Progenitor cell of endocrine pancreas (in vitro differentiated cells): Measurements from ENCODE around the gene TADA3. TPM values are rescaled to one million over a fixed set of nuclear protein-coding genes. Genes with fewer than 3 reads are reported as not detected.

Experiments used
- DNase-seq: peaks from one replicate; pipeline ENCODE4 v3.0.0; 2021; ENCODE audit warnings: low spot score; ENCODE audit not compliant: unreplicated experiment
- H3K27ac Mint-ChIP-seq: 2 replicates; pipeline ENCODE4 v1.8.0; 2021; ENCODE audit warnings: mild to moderate bottlenecking, moderate library complexity, mixed read lengths
- H3K27me3 Mint-ChIP-seq: 2 replicates; pipeline ENCODE4 v1.8.0; 2021; ENCODE audit warnings: mixed read lengths
- H3K36me3 Mint-ChIP-seq: 2 replicates; pipeline ENCODE4 v1.8.0; 2022; ENCODE audit warnings: mixed read lengths; ENCODE audit not compliant: insufficient read depth
- H3K4me1 Mint-ChIP-seq: 2 replicates; pipeline ENCODE4 v1.8.0; 2021; ENCODE audit warnings: low read depth, mixed read lengths
- H3K4me3 Mint-ChIP-seq: 2 replicates; pipeline ENCODE4 v1.8.0; 2021; ENCODE audit warnings: low read depth, mild to moderate bottlenecking, moderate library complexity, mixed read lengths
- H3K9me3 Mint-ChIP-seq: 2 replicates; pipeline ENCODE4 v1.8.0; 2021; ENCODE audit warnings: low read depth, mixed read lengths
- total RNA-seq: library from RNA; stranded (reverse); gene quantifications from 2 replicates; pipeline ENCODE4 v1.2.1, GENCODE V29; 2021
- TF ChIP-seq, protein P1 (sequence below): fragments of 200-600 bp; sonication (generic); IDR thresholded peaks from one replicate; pipeline ENCODE4 v1.5.0; 2021; ENCODE audit warnings: antibody characterized with exemption, mild to moderate bottlenecking; ENCODE audit not compliant: unreplicated experiment

TADA3 gene
- total RNA-seq, 1 donor from 2014 or later: 70.8 TPM

DNA sequence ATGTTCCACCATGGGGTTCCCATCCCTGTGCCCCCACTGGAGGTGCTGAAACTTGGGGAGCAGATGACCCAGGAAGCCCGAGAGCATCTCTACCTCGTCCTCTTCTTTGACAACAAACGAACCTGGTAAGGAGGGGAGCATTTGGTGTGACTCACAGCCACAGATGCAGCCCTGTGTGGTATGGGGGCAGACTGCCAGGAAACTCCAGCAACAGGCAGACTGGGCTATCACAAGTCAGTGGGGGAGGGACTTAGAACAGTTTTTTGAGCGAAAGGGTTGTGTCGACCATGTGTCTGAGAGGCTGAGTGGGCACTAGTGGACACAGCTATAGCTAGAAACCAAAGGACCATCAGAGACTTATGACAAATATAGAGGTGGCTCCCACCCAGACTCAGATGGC is 45.9 kb downstream of the TADA3 start:
- no peak for DNase-seq
- peaks cover 15% of the 10 kb centered on the region for H3K4me1 Mint-ChIP-seq
- H3K27me3 Mint-ChIP-seq: no peaks in the 10 kb centered on the region
- H3K4me3 Mint-ChIP-seq: no peak overlapping the region
- no peak overlapping the region for H3K27ac Mint-ChIP-seq
- no peaks in the 10 kb centered on the region for H3K9me3 Mint-ChIP-seq
- TF ChIP-seq, protein P1, sequence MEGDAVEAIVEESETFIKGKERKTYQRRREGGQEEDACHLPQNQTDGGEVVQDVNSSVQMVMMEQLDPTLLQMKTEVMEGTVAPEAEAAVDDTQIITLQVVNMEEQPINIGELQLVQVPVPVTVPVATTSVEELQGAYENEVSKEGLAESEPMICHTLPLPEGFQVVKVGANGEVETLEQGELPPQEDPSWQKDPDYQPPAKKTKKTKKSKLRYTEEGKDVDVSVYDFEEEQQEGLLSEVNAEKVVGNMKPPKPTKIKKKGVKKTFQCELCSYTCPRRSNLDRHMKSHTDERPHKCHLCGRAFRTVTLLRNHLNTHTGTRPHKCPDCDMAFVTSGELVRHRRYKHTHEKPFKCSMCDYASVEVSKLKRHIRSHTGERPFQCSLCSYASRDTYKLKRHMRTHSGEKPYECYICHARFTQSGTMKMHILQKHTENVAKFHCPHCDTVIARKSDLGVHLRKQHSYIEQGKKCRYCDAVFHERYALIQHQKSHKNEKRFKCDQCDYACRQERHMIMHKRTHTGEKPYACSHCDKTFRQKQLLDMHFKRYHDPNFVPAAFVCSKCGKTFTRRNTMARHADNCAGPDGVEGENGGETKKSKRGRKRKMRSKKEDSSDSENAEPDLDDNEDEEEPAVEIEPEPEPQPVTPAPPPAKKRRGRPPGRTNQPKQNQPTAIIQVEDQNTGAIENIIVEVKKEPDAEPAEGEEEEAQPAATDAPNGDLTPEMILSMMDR: no peak
- peaks cover 11% of the 10 kb centered on the region for H3K36me3 Mint-ChIP-seq

DNA sequence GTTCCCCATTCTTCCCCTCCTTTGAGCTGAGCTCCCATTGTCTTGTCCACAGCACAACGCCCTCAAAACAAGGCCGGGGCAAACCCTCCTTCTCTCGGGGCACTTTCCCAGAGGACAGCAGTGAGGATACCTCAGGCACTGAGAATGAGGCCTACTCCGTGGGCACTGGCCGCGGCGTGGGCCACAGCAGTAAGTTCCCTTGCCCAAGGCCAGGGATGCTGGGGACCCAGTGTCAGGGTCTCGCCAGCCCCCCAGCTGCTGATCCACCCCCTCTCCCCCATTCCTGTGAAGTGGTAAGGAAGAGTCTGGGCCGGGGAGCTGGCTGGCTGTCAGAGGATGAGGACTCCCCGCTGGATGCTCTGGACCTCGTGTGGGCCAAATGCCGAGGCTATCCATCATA is 46.8 kb downstream of the TADA3 start:
- DNase-seq: no peak
- no peak overlapping the region for H3K4me3 Mint-ChIP-seq
- H3K27me3 Mint-ChIP-seq: no peaks in the 10 kb centered on the region
- H3K9me3 Mint-ChIP-seq: no peaks in the 10 kb centered on the region
- peaks cover 12% of the 10 kb centered on the region for H3K36me3 Mint-ChIP-seq
- TF ChIP-seq, protein P1: no peak
- H3K4me1 Mint-ChIP-seq: peaks cover 12% of the 10 kb centered on the region
- H3K27ac Mint-ChIP-seq: no peak overlapping the region

DNA sequence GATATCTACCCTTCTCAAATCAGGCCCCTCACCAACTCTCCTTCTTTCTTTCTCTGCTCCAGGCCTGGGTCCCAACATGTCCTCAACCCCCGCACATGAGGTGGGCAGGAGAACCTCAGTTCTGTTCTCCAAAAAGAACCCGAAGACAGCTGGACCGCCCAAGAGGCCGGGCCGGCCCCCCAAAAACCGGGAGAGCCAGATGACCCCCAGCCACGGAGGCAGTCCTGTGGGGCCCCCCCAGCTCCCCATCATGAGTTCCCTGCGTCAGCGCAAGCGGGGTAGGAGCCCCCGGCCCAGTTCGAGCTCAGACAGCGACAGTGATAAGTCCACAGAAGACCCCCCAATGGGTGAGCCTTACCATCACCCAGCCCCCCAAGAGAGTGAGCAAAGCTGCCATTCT is 48.1 kb downstream of the TADA3 start:
- Mint-ChIP-seq H3K4me3 (no peak overlapping the region), H3K4me1 (peaks cover 2% of the 10 kb centered on the region), H3K27ac (no peak overlapping the region), H3K36me3 (peaks cover 16% of the 10 kb centered on the region), H3K27me3 (no peaks in the 10 kb centered on the region), H3K9me3 (no peaks in the 10 kb centered on the region)
- TF ChIP-seq, protein P1: no peak
- no peak for DNase-seq

DNA sequence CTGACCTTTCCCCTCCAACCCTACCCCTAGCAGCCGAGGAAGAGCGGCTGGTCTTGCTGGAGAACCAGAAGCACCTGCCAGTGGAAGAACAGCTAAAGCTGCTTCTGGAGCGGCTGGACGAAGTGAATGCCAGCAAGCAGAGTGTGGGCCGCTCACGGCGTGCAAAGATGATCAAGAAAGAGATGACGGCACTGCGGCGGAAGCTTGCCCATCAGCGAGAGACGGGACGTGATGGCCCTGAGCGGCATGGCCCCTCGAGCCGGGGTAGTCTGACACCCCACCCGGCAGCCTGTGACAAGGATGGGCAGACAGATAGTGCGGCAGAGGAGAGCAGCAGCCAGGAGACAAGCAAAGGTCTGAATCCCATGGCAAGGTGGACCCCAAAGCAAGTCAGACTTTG is 48.7 kb downstream of the TADA3 start:
- Mint-ChIP-seq H3K4me3 (no peak overlapping the region), H3K27ac (no peak overlapping the region), H3K9me3 (no peaks in the 10 kb centered on the region), H3K27me3 (no peaks in the 10 kb centered on the region), H3K4me1 (no peaks in the 10 kb centered on the region), H3K36me3 (peaks cover 17% of the 10 kb centered on the region)
- TF ChIP-seq, protein P1: no peak
- no peak for DNase-seq

DNA sequence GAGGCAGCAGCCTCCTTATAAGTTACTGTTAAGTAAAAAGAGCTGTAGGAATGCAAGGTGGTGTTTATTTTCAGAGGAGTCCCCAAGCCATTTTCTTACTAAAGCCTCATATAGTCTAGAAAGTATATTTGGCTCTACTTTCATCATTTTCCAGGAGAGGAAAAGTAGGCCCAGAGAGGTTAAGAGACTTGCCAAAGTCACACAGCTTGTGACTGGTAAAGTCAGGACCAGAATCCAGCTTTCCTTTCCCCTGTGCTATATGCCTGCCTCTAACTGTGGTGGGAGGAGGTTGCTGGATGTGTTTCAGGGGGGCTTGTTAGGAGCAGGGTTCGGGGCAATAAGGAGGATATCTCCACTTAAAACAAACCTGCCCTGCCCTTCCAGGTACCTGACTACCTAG is 49.7 kb downstream of the TADA3 start:
- no peak overlapping the region for H3K4me3 Mint-ChIP-seq
- H3K9me3 Mint-ChIP-seq: no peaks in the 10 kb centered on the region
- no peaks in the 10 kb centered on the region for H3K4me1 Mint-ChIP-seq
- H3K27ac Mint-ChIP-seq: no peak overlapping the region
- no peak for DNase-seq
- TF ChIP-seq, protein P1: no peak
- peaks cover 17% of the 10 kb centered on the region for H3K36me3 Mint-ChIP-seq
- no peaks in the 10 kb centered on the region for H3K27me3 Mint-ChIP-seq
